22Rv1 (cell line): ENCODE measurements around the gene GPAM.

ENCODE experiments used
- CTCF ChIP-seq: fragments of 450-650 bp; IDR thresholded peaks from 2 replicates; pipeline ENCODE4 v1.5.1; 2017; ENCODE audit warnings: mild to moderate bottlenecking
- ZFX ChIP-seq: fragments of 450-650 bp; IDR thresholded peaks from 2 replicates; pipeline ENCODE4 v1.6.1; 2017; ENCODE audit warnings: antibody characterized with exemption, borderline replicate concordance

- TF ChIP-seq CTCF = no peak
- TF ChIP-seq ZFX = no peak
Measured at GRCh38 chr10:112208292-112208691, 24.7 kb upstream of the GPAM start.
